Hematopoietic multipotent progenitor cell treated with erythropoietin and hydrocortisone succinate and interleukin-3 and kit ligand, for 4 days (in vitro differentiated cells): Measurements from ENCODE around the gene PTPRM.
"Not testable (repeated sequence)": the region's sequence is repeated elsewhere in the genome, so short reads cannot be mapped to it uniquely, and the experiment has no call there.

ENCODE experiments used
- DNase-seq: peaks from one replicate; pipeline ENCODE4 v3.0.0-alpha.2; 2015

PTPRM gene

GRCh38 chr18:8030201-8030600 is 463.1 kb downstream of the PTPRM start:
- DNase-seq, result no peak

GRCh38 chr18:8031496-8031895 is 464.4 kb downstream of the PTPRM start:
- DNase-seq, result no peak

- no peak for DNase-seq
Observed at GRCh38 chr18:8034674-8035073, 467.6 kb downstream of the PTPRM start.

- no peak for DNase-seq
Observed at GRCh38 chr18:8036551-8036950, 469.4 kb downstream of the PTPRM start.

GRCh38 chr18:8037296-8037695 is 470.2 kb downstream of the PTPRM start:
- no peak for DNase-seq

GRCh38 chr18:8040021-8040420 is 472.9 kb downstream of the PTPRM start:
- no peak for DNase-seq

- DNase-seq, result no peak
Observed at GRCh38 chr18:8041526-8042111, 474.5 kb downstream of the PTPRM start.

- no peak for DNase-seq
Observed at GRCh38 chr18:8044004-8044403, 476.9 kb downstream of the PTPRM start.

GRCh38 chr18:8045160-8045883 is 478.2 kb downstream of the PTPRM start:
- no peak for DNase-seq

- no peak for DNase-seq
Observed at GRCh38 chr18:8045884-8046281, 478.8 kb downstream of the PTPRM start.

GRCh38 chr18:8046441-8046840 is 479.3 kb downstream of the PTPRM start:
- DNase-seq, result no peak

GRCh38 chr18:8049147-8049546 is 482.0 kb downstream of the PTPRM start:
- no peak for DNase-seq

- DNase-seq, result peak; percentile 12
Observed at GRCh38 chr18:8050616-8051329, 483.7 kb downstream of the PTPRM start.

- DNase-seq, result no peak
Observed at GRCh38 chr18:8051453-8051852, 484.3 kb downstream of the PTPRM start.

- peak; percentile 38 for DNase-seq
Observed at GRCh38 chr18:8052237-8052701, 485.2 kb downstream of the PTPRM start.

GRCh38 chr18:8056723-8057122 is 489.6 kb downstream of the PTPRM start:
- no peak for DNase-seq

GRCh38 chr18:8063152-8063551 is 496.0 kb downstream of the PTPRM start:
- DNase-seq, result not testable (repeated sequence)

- no peak for DNase-seq
Observed at GRCh38 chr18:8063733-8064132, 496.6 kb downstream of the PTPRM start.

- DNase-seq, result no peak
Observed at GRCh38 chr18:8065284-8065683, 498.2 kb downstream of the PTPRM start.

GRCh38 chr18:8065773-8066172 is 498.7 kb downstream of the PTPRM start:
- DNase-seq, result no peak

- DNase-seq, result no peak
Observed at GRCh38 chr18:8069708-8070107, 502.6 kb downstream of the PTPRM start.

GRCh38 chr18:8073167-8073566 is 506.1 kb downstream of the PTPRM start:
- no peak for DNase-seq

GRCh38 chr18:8080092-8080491 is 513.0 kb downstream of the PTPRM start:
- DNase-seq, result no peak

GRCh38 chr18:8081267-8081666 is 514.2 kb downstream of the PTPRM start:
- no peak for DNase-seq
